Coronary artery (tissue), 2 donors: Measurements from ENCODE around the gene DDX5.

ENCODE experiments used
- DNase-seq: peaks from one replicate; pipeline ENCODE4 v3.0.0-alpha.2; 2017; ENCODE audit warnings: low spot score
- H3K27ac ChIP-seq, 2 donors: fragments of 200-600 bp; sonication (generic); one replicate each; pipeline ENCODE4 v1.5.1; 2016 to 2019
- H3K4me3 ChIP-seq: fragments of 200-600 bp; sonication (generic); 2 replicates; pipeline ENCODE4 v1.5.1; 2016; ENCODE audit warnings: mild to moderate bottlenecking, moderate library complexity
- TF ChIP-seq, protein P1 (sequence below): fragments of 200-600 bp; sonication (generic); IDR thresholded peaks from one replicate; pipeline ENCODE4 v1.5.1; 2019; ENCODE audit warnings: antibody characterized with exemption

DDX5 gene

DNA sequence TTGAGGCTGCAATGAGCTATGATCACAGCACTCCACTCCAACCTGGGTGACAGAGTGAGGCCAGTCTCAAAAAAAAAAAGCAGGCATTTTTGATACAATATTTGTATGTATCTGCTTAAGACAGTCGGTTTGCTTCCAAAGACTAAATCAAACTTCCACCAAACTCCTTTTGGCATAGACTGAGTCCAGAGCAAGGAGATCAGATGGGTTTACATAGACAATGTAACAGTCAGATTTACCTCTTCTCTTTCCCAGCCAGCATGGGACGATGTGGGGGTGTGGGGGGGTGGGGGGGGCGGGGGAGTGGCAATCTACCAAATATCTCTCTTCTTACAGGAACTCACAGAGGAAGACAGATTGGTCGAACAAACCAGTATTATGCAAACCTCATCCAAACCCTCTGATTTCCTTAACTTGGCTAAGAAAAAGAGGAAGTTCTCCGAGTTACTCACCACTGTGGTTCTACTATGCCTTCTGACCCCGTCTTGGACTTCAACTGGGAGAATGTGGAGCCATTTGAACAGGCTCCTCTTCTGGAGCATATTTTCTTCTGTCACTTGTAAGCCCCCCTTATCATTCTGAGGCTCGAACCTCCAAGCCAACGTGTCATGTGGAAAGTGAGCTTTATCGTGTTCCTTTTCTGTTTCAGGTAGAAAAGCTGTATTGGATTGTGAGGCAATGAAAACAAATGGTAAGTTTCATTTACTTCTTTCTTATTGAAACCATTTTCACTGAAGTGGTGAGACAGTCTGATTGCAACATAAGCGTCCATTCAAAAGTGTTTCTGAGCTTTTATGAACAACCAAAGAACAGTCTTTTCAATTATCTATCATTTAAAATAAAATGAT is 57.2 kb downstream of the DDX5 start, which contains the start of gene MILR1:
Gene MILR1, plus strand, starts transcription at position 451 of the 848 bp plus-strand sequence. Its CDS starts 54 bp downstream, at position 505.
- TF ChIP-seq, protein P1, sequence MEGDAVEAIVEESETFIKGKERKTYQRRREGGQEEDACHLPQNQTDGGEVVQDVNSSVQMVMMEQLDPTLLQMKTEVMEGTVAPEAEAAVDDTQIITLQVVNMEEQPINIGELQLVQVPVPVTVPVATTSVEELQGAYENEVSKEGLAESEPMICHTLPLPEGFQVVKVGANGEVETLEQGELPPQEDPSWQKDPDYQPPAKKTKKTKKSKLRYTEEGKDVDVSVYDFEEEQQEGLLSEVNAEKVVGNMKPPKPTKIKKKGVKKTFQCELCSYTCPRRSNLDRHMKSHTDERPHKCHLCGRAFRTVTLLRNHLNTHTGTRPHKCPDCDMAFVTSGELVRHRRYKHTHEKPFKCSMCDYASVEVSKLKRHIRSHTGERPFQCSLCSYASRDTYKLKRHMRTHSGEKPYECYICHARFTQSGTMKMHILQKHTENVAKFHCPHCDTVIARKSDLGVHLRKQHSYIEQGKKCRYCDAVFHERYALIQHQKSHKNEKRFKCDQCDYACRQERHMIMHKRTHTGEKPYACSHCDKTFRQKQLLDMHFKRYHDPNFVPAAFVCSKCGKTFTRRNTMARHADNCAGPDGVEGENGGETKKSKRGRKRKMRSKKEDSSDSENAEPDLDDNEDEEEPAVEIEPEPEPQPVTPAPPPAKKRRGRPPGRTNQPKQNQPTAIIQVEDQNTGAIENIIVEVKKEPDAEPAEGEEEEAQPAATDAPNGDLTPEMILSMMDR: no peak
- peak; percentile 77 for DNase-seq
- Histone ChIP-seq H3K27ac (peak within 1 kb of the TSS in 1 of 2 donors; percentile 79), H3K4me3 (peak within 1 kb of the TSS; percentile 44)
